Measurements from ENCODE around the gene C22orf23.

DNA sequence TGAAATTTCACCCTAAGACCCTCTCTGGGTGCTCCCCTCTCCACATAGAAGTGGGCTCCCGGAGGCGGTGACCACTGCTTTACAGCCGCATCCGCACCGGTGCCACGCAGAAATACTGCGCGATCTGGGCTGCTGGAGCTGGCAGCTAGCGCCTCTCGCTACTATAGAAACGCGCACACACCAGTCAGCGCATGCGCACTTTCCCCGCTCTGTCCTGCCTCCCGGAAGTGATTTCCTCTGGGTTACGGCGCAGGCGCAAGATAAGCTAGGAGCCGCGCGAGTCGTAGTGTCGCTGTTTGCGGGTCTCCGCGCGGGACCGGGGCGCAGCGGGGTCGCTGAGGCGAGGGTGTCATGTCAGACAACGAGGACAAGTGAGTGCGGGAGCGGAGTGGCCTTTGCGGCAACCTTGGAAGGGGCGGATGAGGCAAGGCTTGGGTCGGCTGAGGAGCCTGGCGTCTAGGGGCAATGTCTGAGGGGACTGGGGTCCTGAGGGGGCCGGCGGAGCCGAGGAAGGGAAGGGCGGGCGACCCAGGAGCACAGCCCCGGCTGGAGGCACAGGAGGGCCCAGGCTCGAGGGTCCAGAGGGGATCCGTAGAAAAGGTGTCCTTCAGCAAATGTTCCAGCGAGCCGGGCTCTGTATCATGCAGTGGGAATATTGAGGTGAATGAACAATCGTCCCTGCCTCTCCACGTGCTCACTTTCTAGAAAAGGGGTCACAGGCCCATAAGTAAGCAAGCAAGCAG is at the start of gene C22orf23, which contains the start of gene POLR2F:
- no peak for TF ChIP-seq YY1 (IDR thresholded peaks at IDR 0.05; ENCODE audit: insufficient read depth, insufficient read length)
- no peak for TF ChIP-seq ZNF274 (IDR thresholded peaks at IDR 0.05; ENCODE audit: low read depth, low read length)
- no peak for TF ChIP-seq SUZ12 (IDR thresholded peaks at IDR 0.05; ENCODE audit: extremely low read depth, insufficient read depth, insufficient read length)
